ENCODE data around the gene B3GALT6. TPM values are rescaled to one million over a fixed set of nuclear protein-coding genes. Genes with fewer than 3 reads are reported as not detected.
A peak's percentile ranks its signal among the peaks of the same experiment; 100 is the strongest.

The B3GALT6 gene
- polyA plus RNA-seq, 2 donors, result 4.5 to 6.7 TPM

GRCh38 chr1:1208713-1209433, 23.2 kb upstream of the B3GALT6 start:
- 55 to 57% methylated on average over 35 to 38 of the region's 38 CpGs for WGBS, 2 donors
- Histone ChIP-seq H3K4me3 (ENCODE audit: low read depth in 1 of 2, low read length in 2 of 2) (no peak overlapping the region), H3K9me3 (ENCODE audit: control insufficient read depth in 2 of 2, insufficient read depth in 1 of 2, low read depth in 1 of 2, low read length in 1 of 2) (no peaks in the 10 kb centered on the region), H3K36me3 (ENCODE audit: control insufficient read depth in 2 of 2, insufficient read depth in 2 of 2, low read length in 1 of 2) (no peaks in the 10 kb centered on the region), H3K27ac (ENCODE audit: low read depth in 2 of 2, low read length in 1 of 2) (peak overlapping the region in 1 of 2 donors; percentile 53), H3K27me3 (ENCODE audit: control insufficient read depth in 1 of 2, insufficient read depth in 2 of 2, low read length in 2 of 2) (no peaks in the 10 kb centered on the region), H3K4me1 (ENCODE audit: control insufficient read depth in 2 of 2, insufficient read depth in 2 of 2, low read length in 1 of 2) (peaks cover 10 to 16% of the 10 kb centered on the region in 2 donors)

- WGBS, 2 donors, result 90 to 92% methylated on average over 30 to 31 of the region's 31 CpGs
- peaks cover 0 to 1% of the 10 kb centered on the region in 2 donors for H3K36me3 ChIP-seq (ENCODE audit: control insufficient read depth in 2 of 2, insufficient read depth in 2 of 2, low read length in 1 of 2)
- H3K4me1 ChIP-seq (ENCODE audit: control insufficient read depth in 2 of 2, insufficient read depth in 2 of 2, low read length in 1 of 2), result peaks cover 10 to 17% of the 10 kb centered on the region in 2 donors
- H3K9me3 ChIP-seq (ENCODE audit: control insufficient read depth in 2 of 2, insufficient read depth in 1 of 2, low read depth in 1 of 2, low read length in 1 of 2), result no peaks in the 10 kb centered on the region
- no peaks in the 10 kb centered on the region for H3K27me3 ChIP-seq (ENCODE audit: control insufficient read depth in 1 of 2, insufficient read depth in 2 of 2, low read length in 2 of 2)
- H3K4me3 ChIP-seq (ENCODE audit: low read depth in 1 of 2, low read length in 2 of 2), result no peak overlapping the region
- H3K27ac ChIP-seq (ENCODE audit: low read depth in 2 of 2, low read length in 1 of 2), result no peak overlapping the region
Measured at GRCh38 chr1:1210726-1211540, 21.1 kb upstream of the B3GALT6 start.

- Histone ChIP-seq H3K27ac (ENCODE audit: low read depth in 2 of 2, low read length in 1 of 2) (no peak overlapping the region), H3K4me1 (ENCODE audit: control insufficient read depth in 2 of 2, insufficient read depth in 2 of 2, low read length in 1 of 2) (peaks cover 3 to 11% of the 10 kb centered on the region in 2 donors), H3K27me3 (ENCODE audit: control insufficient read depth in 1 of 2, insufficient read depth in 2 of 2, low read length in 2 of 2) (no peaks in the 10 kb centered on the region), H3K9me3 (ENCODE audit: control insufficient read depth in 2 of 2, insufficient read depth in 1 of 2, low read depth in 1 of 2, low read length in 1 of 2) (no peaks in the 10 kb centered on the region), H3K36me3 (ENCODE audit: control insufficient read depth in 2 of 2, insufficient read depth in 2 of 2, low read length in 1 of 2) (peaks cover 0 to 8% of the 10 kb centered on the region in 2 donors), H3K4me3 (ENCODE audit: low read depth in 1 of 2, low read length in 2 of 2) (no peak overlapping the region)
- WGBS, 2 donors, result 85 to 88% methylated on average over 26 to 28 of the region's 28 CpGs
Measured at GRCh38 chr1:1211541-1212441, 20.2 kb upstream of the B3GALT6 start.

DNA sequence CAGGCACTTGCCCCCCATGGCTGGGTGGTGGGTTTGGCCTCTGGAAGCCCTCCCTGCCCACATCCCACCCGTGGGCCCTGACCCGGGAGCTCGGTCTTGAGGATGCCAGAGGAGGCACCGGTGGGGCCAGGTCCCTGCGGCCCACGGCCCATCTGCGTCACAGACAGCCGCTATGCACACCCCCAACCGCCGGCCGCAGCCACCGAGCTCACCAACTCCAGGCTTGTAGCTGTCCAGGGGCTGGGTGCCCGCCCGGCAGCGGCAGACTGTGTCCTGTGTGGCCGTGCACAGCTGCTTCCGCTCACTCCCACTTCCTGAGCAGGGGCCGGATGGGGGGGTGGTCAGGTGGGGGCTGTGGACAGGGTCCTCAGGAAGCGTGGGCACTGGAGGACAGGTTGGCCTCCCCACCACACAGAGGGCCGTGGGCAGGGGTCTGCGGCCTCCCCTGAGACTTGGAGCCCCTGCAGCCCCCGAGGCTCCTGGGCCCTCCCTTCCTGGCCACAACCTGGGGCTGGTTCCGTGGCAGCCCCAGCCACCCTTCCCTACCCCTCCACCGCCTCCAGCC, 19.2 kb upstream of the B3GALT6 start:
- peaks cover 3 to 16% of the 10 kb centered on the region in 2 donors for H3K4me1 ChIP-seq (ENCODE audit: control insufficient read depth in 2 of 2, insufficient read depth in 2 of 2, low read length in 1 of 2)
- 55 to 56% methylated on average over 22 to 24 of the region's 24 CpGs for WGBS, 2 donors
- H3K36me3 ChIP-seq (ENCODE audit: control insufficient read depth in 2 of 2, insufficient read depth in 2 of 2, low read length in 1 of 2), result peaks cover 0 to 17% of the 10 kb centered on the region in 2 donors
- H3K27me3 ChIP-seq (ENCODE audit: control insufficient read depth in 1 of 2, insufficient read depth in 2 of 2, low read length in 2 of 2), result no peaks in the 10 kb centered on the region
- H3K9me3 ChIP-seq (ENCODE audit: control insufficient read depth in 2 of 2, insufficient read depth in 1 of 2, low read depth in 1 of 2, low read length in 1 of 2), result no peaks in the 10 kb centered on the region
- H3K4me3 ChIP-seq (ENCODE audit: low read depth in 1 of 2, low read length in 2 of 2), result peak overlapping the region in 1 of 2 donors; percentile 22
- H3K27ac ChIP-seq (ENCODE audit: low read depth in 2 of 2, low read length in 1 of 2), result peak overlapping the region in 1 of 2 donors; percentile 16

DNA sequence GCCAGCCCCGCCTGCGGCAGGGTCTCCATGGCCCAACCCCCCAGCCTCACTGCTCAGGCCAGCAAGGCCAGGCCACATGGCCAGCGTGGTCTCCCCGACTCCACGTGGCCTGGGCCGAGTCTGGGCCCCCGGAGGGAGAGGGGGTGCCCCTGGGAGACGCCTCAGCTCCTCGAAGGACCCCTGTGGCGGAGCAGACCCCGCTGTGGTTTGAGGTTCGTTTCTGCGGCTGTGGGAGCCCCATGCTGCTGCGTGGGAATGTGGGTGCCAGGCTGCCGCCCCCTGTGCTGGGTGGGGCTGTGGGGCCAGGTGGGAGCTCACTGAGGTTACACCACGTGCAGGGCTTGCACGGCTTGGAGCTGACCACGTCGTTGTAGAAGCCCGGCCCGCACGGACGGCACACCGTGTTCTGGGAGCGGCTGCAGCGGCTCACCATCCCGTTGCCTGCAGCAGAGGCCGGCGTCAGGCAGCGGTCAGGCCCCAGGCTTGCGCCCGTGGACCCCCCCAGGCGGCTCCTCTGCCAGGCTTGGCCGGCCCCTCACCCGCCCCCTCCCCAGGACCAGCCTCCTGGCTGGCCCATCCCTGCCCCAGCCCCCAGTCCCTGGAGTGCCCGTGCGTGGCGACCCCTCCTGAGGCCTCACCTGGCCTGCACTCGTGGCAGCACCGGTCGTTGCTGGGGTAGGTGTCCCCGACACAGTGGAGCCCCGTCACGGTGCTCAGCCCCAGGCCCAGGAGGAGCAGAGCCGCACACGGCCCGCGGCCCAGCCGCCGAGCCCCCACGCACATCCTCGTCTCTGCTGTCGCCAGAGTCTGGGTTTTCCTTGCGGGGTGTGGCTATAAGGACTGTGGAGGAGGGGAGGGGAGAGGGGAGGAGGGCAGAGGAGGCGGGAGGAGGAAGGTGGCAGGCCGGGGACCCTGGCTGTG, 18.4 kb upstream of the B3GALT6 start, which contains the start of gene TNFRSF4:
Gene TNFRSF4 (minus strand): TSS at position 809 of the 921 bp plus-strand sequence. CDS start 26 bp downstream, at position 783.
- WGBS, 2 donors, result 46 to 57% methylated on average over 51 to 56 of the region's 56 CpGs
- Histone ChIP-seq H3K4me3 (ENCODE audit: low read depth in 1 of 2, low read length in 2 of 2) (no peak within 1 kb of the TSS), H3K9me3 (ENCODE audit: control insufficient read depth in 2 of 2, insufficient read depth in 1 of 2, low read depth in 1 of 2, low read length in 1 of 2) (no peaks in the 10 kb centered on the region), H3K36me3 (ENCODE audit: control insufficient read depth in 2 of 2, insufficient read depth in 2 of 2, low read length in 1 of 2) (peaks cover under 1 to 23% of the 10 kb centered on the region in 2 donors), H3K27me3 (ENCODE audit: control insufficient read depth in 1 of 2, insufficient read depth in 2 of 2, low read length in 2 of 2) (no peaks in the 10 kb centered on the region), H3K4me1 (ENCODE audit: control insufficient read depth in 2 of 2, insufficient read depth in 2 of 2, low read length in 1 of 2) (peaks cover 4 to 18% of the 10 kb centered on the region in 2 donors), H3K27ac (ENCODE audit: low read depth in 2 of 2, low read length in 1 of 2) (no peak within 1 kb of the TSS)

DNA sequence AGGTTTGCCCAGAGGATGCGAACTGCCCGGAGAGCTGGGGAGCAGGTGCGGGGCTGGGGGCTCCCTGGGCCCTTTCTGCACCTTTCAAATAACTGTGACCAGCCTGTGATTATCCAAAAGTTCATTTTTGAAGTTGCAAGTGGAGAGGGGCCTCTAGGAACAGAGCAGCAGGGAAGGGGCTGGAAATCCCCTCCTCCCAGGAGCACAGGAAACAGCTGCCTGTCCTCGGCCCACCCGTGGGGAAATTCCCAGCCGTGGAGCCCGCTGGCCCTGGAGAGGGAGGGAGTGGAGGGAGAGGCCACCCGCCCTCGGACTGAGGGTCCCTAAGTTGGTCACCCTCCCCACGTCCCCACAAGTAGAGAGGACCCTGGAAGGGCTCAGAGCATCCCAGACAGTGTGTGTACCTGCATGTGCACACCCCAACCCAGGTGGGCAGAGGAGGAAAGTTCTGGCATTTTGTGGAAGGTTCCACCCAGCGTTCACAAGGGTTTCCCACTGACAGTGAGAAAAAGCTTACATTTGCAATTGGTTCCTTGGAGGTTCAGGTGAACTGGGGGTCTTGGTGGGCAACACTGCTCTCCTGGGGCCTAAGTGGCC, 16.9 kb upstream of the B3GALT6 start:
- Histone ChIP-seq H3K27me3 (ENCODE audit: control insufficient read depth in 1 of 2, insufficient read depth in 2 of 2, low read length in 2 of 2) (no peaks in the 10 kb centered on the region), H3K27ac (ENCODE audit: low read depth in 2 of 2, low read length in 1 of 2) (no peak overlapping the region), H3K36me3 (ENCODE audit: control insufficient read depth in 2 of 2, insufficient read depth in 2 of 2, low read length in 1 of 2) (peaks cover 4 to 38% of the 10 kb centered on the region in 2 donors), H3K4me1 (ENCODE audit: control insufficient read depth in 2 of 2, insufficient read depth in 2 of 2, low read length in 1 of 2) (peaks cover 4 to 18% of the 10 kb centered on the region in 2 donors), H3K9me3 (ENCODE audit: control insufficient read depth in 2 of 2, insufficient read depth in 1 of 2, low read depth in 1 of 2, low read length in 1 of 2) (no peaks in the 10 kb centered on the region), H3K4me3 (ENCODE audit: low read depth in 1 of 2, low read length in 2 of 2) (no peak overlapping the region)
- 53 to 58% methylated on average over 11 of the region's 11 CpGs for WGBS, 2 donors

DNA sequence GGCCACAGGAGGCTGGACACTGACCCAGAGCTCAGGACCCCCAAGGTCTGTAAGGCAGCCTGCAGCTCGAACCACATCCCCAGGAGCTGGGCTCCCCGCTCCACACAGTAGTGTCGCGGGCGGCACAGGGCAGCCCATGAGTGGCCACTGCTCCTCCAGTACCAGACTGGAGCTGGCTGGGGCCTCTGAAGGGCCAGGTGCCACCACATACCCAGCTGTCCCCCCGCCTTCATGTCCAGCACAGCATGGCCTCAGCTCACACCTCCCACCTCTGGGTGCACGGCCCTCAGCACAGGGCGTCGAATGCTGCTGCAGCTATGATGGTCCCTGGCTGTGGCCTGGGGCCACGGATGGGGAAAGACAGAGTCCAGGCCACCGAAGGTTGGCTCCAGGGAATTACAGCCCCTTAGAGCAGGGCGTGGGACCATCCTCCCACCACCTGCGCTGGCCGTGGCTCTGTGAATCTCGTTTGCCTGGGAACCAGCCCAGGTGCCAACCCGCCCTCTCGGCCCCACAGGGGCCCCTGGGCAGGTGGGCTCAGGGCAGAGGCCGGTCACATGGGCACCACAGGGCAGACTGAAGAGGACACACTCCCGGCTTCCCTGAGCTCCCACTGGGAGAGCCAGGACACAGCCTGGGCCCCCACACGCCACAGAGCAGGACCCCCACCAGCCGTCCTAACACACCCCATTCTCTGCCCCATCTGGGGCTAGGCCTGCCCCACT, 16.0 kb upstream of the B3GALT6 start:
- Histone ChIP-seq H3K4me1 (ENCODE audit: control insufficient read depth in 2 of 2, insufficient read depth in 2 of 2, low read length in 1 of 2) (peaks cover 4 to 18% of the 10 kb centered on the region in 2 donors), H3K4me3 (ENCODE audit: low read depth in 1 of 2, low read length in 2 of 2) (no peak overlapping the region), H3K27ac (ENCODE audit: low read depth in 2 of 2, low read length in 1 of 2) (no peak overlapping the region), H3K36me3 (ENCODE audit: control insufficient read depth in 2 of 2, insufficient read depth in 2 of 2, low read length in 1 of 2) (peaks cover 7 to 44% of the 10 kb centered on the region in 2 donors), H3K27me3 (ENCODE audit: control insufficient read depth in 1 of 2, insufficient read depth in 2 of 2, low read length in 2 of 2) (no peaks in the 10 kb centered on the region), H3K9me3 (ENCODE audit: control insufficient read depth in 2 of 2, insufficient read depth in 1 of 2, low read depth in 1 of 2, low read length in 1 of 2) (no peaks in the 10 kb centered on the region)
- WGBS, 2 donors, result 86 to 90% methylated on average over 18 to 21 of the region's 21 CpGs

Data from esophagus (tissue), 2 donors.